MM.1S (cell line): ENCODE results near the gene MBLAC1.

Source experiments
- DNase-seq: peaks from one replicate; pipeline ENCODE4 v3.0.0-alpha.2; 2015
- H2AFZ ChIP-seq: fragments of 300-600 bp; sonication (generic); 2 replicates; pipeline ENCODE4 v1.6.0; 2016; ENCODE audit warnings: antibody characterized with exemption, low read length
- H3F3A ChIP-seq: fragments of 300-600 bp; sonication (generic); 2 replicates; pipeline ENCODE4 v1.6.1; 2016; ENCODE audit warnings: mild to moderate bottlenecking, antibody characterized with exemption, low read length, moderate library complexity, mixed read lengths; ENCODE audit not compliant: insufficient read depth
- H3K27ac ChIP-seq: fragments of 300-600 bp; sonication (generic); 2 replicates; pipeline ENCODE4 v1.5.1; 2016; ENCODE audit warnings: mild to moderate bottlenecking, low read length
- H3K27me3 ChIP-seq: fragments of 300-600 bp; sonication (generic); replicated peaks from 2 replicates; pipeline ENCODE4 v1.6.0; 2016; ENCODE audit warnings: low read length; ENCODE audit not compliant: insufficient read depth
- H3K36me3 ChIP-seq: fragments of 300-600 bp; sonication (generic); replicated peaks from 2 replicates; pipeline ENCODE4 v1.6.1; 2016; ENCODE audit warnings: mild to moderate bottlenecking, low read length, mixed read lengths; ENCODE audit not compliant: insufficient read depth
- H3K4me1 ChIP-seq: fragments of 300-600 bp; sonication (generic); 2 replicates; pipeline ENCODE4 v1.6.1; 2016; ENCODE audit warnings: low read length, mixed read lengths
- H3K4me2 ChIP-seq: fragments of 300-600 bp; sonication (generic); 2 replicates; pipeline ENCODE4 v1.6.0; 2016; ENCODE audit warnings: low read depth, low read length
- H3K4me3 ChIP-seq: fragments of 300-600 bp; sonication (generic); 2 replicates; pipeline ENCODE4 v1.5.1; 2016; ENCODE audit warnings: low read length, mixed read lengths
- H3K79me2 ChIP-seq: fragments of 300-600 bp; sonication (generic); 2 replicates; pipeline ENCODE4 v1.6.1; 2016; ENCODE audit warnings: mixed run types, low read length, mixed read lengths
- H3K9ac ChIP-seq: fragments of 300-600 bp; sonication (generic); 2 replicates; pipeline ENCODE4 v1.6.1; 2016; ENCODE audit warnings: low read length, mixed read lengths
- H3K9me2 ChIP-seq: fragments of 300-600 bp; sonication (generic); replicated peaks from 2 replicates; pipeline ENCODE4 v1.6.1; 2016; ENCODE audit warnings: mild to moderate bottlenecking, low read length, mixed read lengths; ENCODE audit not compliant: insufficient read depth
- H3K9me3 ChIP-seq: fragments of 300-600 bp; sonication (generic); replicated peaks from 2 replicates; pipeline ENCODE4 v1.6.1; 2016; ENCODE audit warnings: mild to moderate bottlenecking, low read length, mixed read lengths; ENCODE audit not compliant: insufficient read depth
- H4K20me1 ChIP-seq: fragments of 300-600 bp; sonication (generic); 2 replicates; pipeline ENCODE4 v1.6.1; 2016; ENCODE audit warnings: mild to moderate bottlenecking, low read length, moderate library complexity, mixed read lengths; ENCODE audit not compliant: insufficient read depth
- CTCF ChIP-seq: fragments of 300-600 bp; sonication (generic); IDR thresholded peaks from 2 replicates; pipeline ENCODE4 v1.5.1; 2016; ENCODE audit warnings: antibody characterized with exemption, low read length, mixed read lengths
- EZH2 ChIP-seq: fragments of 300-600 bp; sonication (generic); optimal IDR thresholded peaks from 2 replicates; pipeline ENCODE3; 2017; ENCODE audit warnings: low read depth, mild to moderate bottlenecking, antibody characterized with exemption, low read length, mixed read lengths
- EZH2phosphoT487 ChIP-seq: fragments of 300-600 bp; sonication (generic); IDR thresholded peaks from 2 replicates; pipeline ENCODE4 v1.6.1; 2018; ENCODE audit warnings: antibody characterized with exemption, low read length

MBLAC1 gene

GRCh38 chr7:100126931-100127865, at the start of gene MBLAC1:
Gene MBLAC1, plus strand, starts transcription at chr7:100126967. Its CDS starts 429 bp downstream, at chr7:100127396.
- Histone ChIP-seq H3F3A (peaks cover 20% of the 10 kb centered on the region), H3K27ac (peak within 1 kb of the TSS; percentile 95), H2AFZ (peak within 1 kb of the TSS; percentile 90), H3K79me2 (peaks cover 7% of the 10 kb centered on the region; the same call in 1 of the 2 replicates), H3K9ac (peak within 1 kb of the TSS; percentile 86), H3K36me3 (no peaks in the 10 kb centered on the region), H3K9me2 (no peaks in the 10 kb centered on the region), H3K4me1 (peaks cover 15% of the 10 kb centered on the region), H3K9me3 (no peaks in the 10 kb centered on the region), H3K4me3 (peak within 1 kb of the TSS; percentile 78), H3K4me2 (peak within 1 kb of the TSS; percentile 99), H4K20me1 (no peaks in the 10 kb centered on the region), H3K27me3 (no peaks in the 10 kb centered on the region)
- TF ChIP-seq EZH2phosphoT487 = no peak
- peak; percentile 89 for DNase-seq

GRCh38 chr7:100077205-100077604, 49.6 kb upstream of the MBLAC1 start:
- DNase-seq = no peak
- H3K9ac ChIP-seq = no peak overlapping the region
- peaks cover 8% of the 10 kb centered on the region for H3F3A ChIP-seq
- H2AFZ ChIP-seq = no peak overlapping the region
- TF ChIP-seq CTCF (no peak), EZH2 (no peak), EZH2phosphoT487 (no peak)
- H3K9me3 ChIP-seq = no peaks in the 10 kb centered on the region
- peaks cover 48% of the 10 kb centered on the region for H3K79me2 ChIP-seq
- no peak overlapping the region for H3K4me3 ChIP-seq
- peaks cover 6% of the 10 kb centered on the region; the same call in 1 of the 2 replicates for H3K4me1 ChIP-seq
- H3K36me3 ChIP-seq = peaks cover 42% of the 10 kb centered on the region
- H3K9me2 ChIP-seq = no peaks in the 10 kb centered on the region
- no peaks in the 10 kb centered on the region for H3K27me3 ChIP-seq
- no peak overlapping the region for H3K4me2 ChIP-seq
- no peaks in the 10 kb centered on the region for H4K20me1 ChIP-seq
- H3K27ac ChIP-seq = no peak overlapping the region

- no peaks in the 10 kb centered on the region for H4K20me1 ChIP-seq
- H3K27me3 ChIP-seq = no peaks in the 10 kb centered on the region
- peaks cover 30% of the 10 kb centered on the region for H3K36me3 ChIP-seq
- no peak overlapping the region for H3K4me2 ChIP-seq
- no peak overlapping the region for H2AFZ ChIP-seq
- no peaks in the 10 kb centered on the region for H3K9me2 ChIP-seq
- peaks cover 48% of the 10 kb centered on the region for H3K79me2 ChIP-seq
- no peak overlapping the region for H3K9ac ChIP-seq
- peaks cover 11% of the 10 kb centered on the region for H3K4me1 ChIP-seq
- TF ChIP-seq EZH2phosphoT487 (no peak), EZH2 (no peak), CTCF (no peak)
- no peak overlapping the region for H3K4me3 ChIP-seq
- no peaks in the 10 kb centered on the region for H3K9me3 ChIP-seq
- H3F3A ChIP-seq = peaks cover 17% of the 10 kb centered on the region
- no peak for DNase-seq
- H3K27ac ChIP-seq = no peak overlapping the region
These were observed 47.7 kb upstream of the MBLAC1 start for GRCh38 chr7:100079024-100079560.
